ENCODE data around the gene AGPAT4. TPM values are rescaled to one million over a fixed set of nuclear protein-coding genes. Genes with fewer than 3 reads are reported as not detected.

The AGPAT4 gene
- total RNA-seq, 1 experiment from 2014 or later: 22.0 TPM

GRCh38 chr6:161210857-161211256 lies 63.0 kb downstream of the AGPAT4 start:
- Histone ChIP-seq H3K9me3 (ENCODE audit: control insufficient read depth, low read depth, low read length) (peaks cover 7% of the 10 kb centered on the region), H3K4ac (ENCODE audit: low read depth, low read length) (no peak overlapping the region), H3K4me2 (ENCODE audit: insufficient read depth, insufficient read length, low read length) (no peak overlapping the region), H3K27me3 (ENCODE audit: insufficient read depth, low read length) (no peaks in the 10 kb centered on the region), H3K18ac (ENCODE audit: insufficient read length, low read depth, low read length) (no peak overlapping the region), H3T11ph (ENCODE audit: low read length) (no peak overlapping the region), H3K79me2 (ENCODE audit: insufficient read depth, low read length) (peaks cover 2% of the 10 kb centered on the region), H4K5ac (ENCODE audit: insufficient read length, low read depth, low read length) (no peak overlapping the region), H4K91ac (ENCODE audit: insufficient read length, low read depth, low read length) (no peak overlapping the region), H2BK20ac (ENCODE audit: low read depth, low read length, poor library complexity, severe bottlenecking) (no peak overlapping the region), H4K8ac (replicated peaks; ENCODE audit: insufficient read length, low read depth, low read length) (no peak overlapping the region), H2BK5ac (ENCODE audit: insufficient read length, low read length) (no peak overlapping the region), H2AFZ (ENCODE audit: low read length) (no peak overlapping the region), H2BK120ac (ENCODE audit: low read depth, low read length, poor library complexity, severe bottlenecking) (no peak overlapping the region), H3K14ac (ENCODE audit: insufficient read depth, low read length) (no peak overlapping the region), H3K27ac (ENCODE audit: insufficient read length, low read depth, low read length) (no peak overlapping the region), H3K23me2 (ENCODE audit: insufficient read length, low read depth, low read length, poor library complexity, severe bottlenecking) (no peaks in the 10 kb centered on the region), H3K56ac (ENCODE audit: insufficient read length, low read depth, low read length) (no peak overlapping the region), H3K79me1 (ENCODE audit: insufficient read depth, low read depth, low read length, poor library complexity, severe bottlenecking) (no peaks in the 10 kb centered on the region), H2BK15ac (ENCODE audit: low read depth, low read length) (no peak overlapping the region), H2AK5ac (ENCODE audit: insufficient read length, low read length) (no peak overlapping the region), H4K20me1 (ENCODE audit: control insufficient read depth, insufficient read depth, insufficient read length) (no peaks in the 10 kb centered on the region), H3K23ac (ENCODE audit: insufficient read length, low read depth, low read length) (no peak overlapping the region), H3K4me1 (ENCODE audit: insufficient read depth, low read length) (no peaks in the 10 kb centered on the region), H3K9ac (ENCODE audit: extremely low read depth, insufficient read length, low read length) (no peak overlapping the region), H2BK12ac (ENCODE audit: insufficient read length, low read depth, low read length) (no peak overlapping the region)
- peaks cover 60 to 74% of the 10 kb centered on the region in 2 experiments for H3K9me3 Mint-ChIP-seq
- no peak for DNase-seq
- peaks cover 63 to 74% (median 66%) of the 10 kb centered on the region in 3 experiments for H3K36me3 Mint-ChIP-seq (ENCODE audit: insufficient read depth in 1 of 3, low read depth in 3 of 3)
- WGBS (ENCODE audit: extremely low coverage, insufficient read length, low lambda C conversion rate): no CpG with 5 or more reads among the region's 2 CpGs
- H3K4me1 Mint-ChIP-seq: peaks cover 3 to 4% of the 10 kb centered on the region in 2 experiments; a peak in 2 of 4 replicates
- TF ChIP-seq, protein P1, sequence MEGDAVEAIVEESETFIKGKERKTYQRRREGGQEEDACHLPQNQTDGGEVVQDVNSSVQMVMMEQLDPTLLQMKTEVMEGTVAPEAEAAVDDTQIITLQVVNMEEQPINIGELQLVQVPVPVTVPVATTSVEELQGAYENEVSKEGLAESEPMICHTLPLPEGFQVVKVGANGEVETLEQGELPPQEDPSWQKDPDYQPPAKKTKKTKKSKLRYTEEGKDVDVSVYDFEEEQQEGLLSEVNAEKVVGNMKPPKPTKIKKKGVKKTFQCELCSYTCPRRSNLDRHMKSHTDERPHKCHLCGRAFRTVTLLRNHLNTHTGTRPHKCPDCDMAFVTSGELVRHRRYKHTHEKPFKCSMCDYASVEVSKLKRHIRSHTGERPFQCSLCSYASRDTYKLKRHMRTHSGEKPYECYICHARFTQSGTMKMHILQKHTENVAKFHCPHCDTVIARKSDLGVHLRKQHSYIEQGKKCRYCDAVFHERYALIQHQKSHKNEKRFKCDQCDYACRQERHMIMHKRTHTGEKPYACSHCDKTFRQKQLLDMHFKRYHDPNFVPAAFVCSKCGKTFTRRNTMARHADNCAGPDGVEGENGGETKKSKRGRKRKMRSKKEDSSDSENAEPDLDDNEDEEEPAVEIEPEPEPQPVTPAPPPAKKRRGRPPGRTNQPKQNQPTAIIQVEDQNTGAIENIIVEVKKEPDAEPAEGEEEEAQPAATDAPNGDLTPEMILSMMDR (conservative IDR thresholded peaks at IDR 0.05): no peak
- no peak overlapping the region for H3K27ac Mint-ChIP-seq
- H3K4me3 Mint-ChIP-seq: no peak overlapping the region
- H3K27me3 Mint-ChIP-seq (ENCODE audit: low read depth): no peaks in the 10 kb centered on the region
